GM12874 (cell line): ENCODE data around the gene KBTBD3.

Source experiments
- CTCF ChIP-seq: IDR thresholded peaks from 2 replicates; pipeline ENCODE4 v1.5.1; 2011; ENCODE audit warnings: low read depth, mild to moderate bottlenecking, control low read depth, low read length, moderate library complexity; ENCODE audit not compliant: insufficient read depth

KBTBD3 gene

GRCh38 chr11:106091480-106092123, 14.5 kb upstream of the KBTBD3 start:
- no peak for TF ChIP-seq CTCF

GRCh38 chr11:106088896-106089295, 11.7 kb upstream of the KBTBD3 start:
- no peak for TF ChIP-seq CTCF

GRCh38 chr11:106087815-106088435, 10.8 kb upstream of the KBTBD3 start:
- TF ChIP-seq CTCF, result peak; percentile 67

DNA sequence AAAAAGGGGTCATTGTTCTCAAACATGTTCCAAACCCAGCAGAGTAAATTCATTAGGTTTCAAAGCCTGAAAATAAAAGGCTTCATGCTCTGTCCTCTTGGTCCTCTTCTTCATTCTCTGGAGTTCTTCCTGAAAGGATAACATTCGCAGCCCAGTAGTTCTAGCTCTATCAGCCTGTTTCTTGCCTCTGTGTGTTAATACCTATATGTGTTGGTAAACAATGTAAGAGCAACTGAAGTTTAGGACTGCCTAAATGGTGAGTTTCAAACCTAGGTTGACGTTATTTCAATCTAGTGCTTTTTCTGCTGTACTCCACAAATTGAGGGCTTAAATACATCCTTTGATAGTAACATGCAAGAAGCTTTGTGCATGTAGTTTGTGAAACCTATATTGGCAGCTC, 9.7 kb upstream of the KBTBD3 start:
- TF ChIP-seq CTCF, result no peak

DNA sequence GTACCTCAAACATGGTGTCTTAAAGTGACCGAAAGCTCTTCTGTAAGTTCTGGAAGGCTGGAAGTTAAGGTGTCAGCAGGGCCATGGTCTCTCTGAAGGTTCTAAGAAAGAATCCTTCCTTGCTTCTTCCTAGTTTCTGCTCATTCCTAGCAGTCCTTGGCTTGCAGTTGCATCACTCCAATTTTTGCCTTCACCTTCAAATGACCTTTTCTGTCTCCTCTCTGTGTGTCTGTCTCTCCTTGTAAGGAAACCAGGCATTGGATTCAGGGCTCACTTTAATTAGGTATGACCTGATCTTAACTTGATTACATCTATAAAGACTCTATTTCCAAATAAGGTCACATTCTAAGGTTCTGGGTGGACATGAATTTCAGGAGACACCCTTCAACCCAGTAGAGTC, 9.0 kb upstream of the KBTBD3 start:
- TF ChIP-seq CTCF, result no peak

DNA sequence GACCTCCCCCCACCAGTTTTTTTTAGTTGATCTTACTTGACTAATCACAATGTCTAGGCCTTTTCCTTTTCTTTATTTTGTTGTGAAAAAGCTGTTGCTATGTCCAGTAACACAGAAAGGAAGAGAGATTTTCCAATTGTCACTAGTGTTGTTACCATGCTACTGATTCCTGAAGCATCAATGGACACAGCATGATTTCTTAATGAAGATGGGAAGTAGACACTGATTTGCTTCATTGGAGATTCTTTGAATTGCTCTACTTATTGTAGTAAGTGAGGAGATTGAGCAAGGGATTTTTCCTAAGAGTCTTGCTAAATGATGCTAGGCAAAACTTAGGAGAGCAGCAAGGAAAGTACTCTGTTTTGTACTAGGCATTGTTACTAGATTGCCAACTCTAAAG, 4.9 kb upstream of the KBTBD3 start:
- TF ChIP-seq CTCF, result no peak

GRCh38 chr11:106077609-106078455, 685 bp upstream of the KBTBD3 start, which contains the start of gene AASDHPPT:
Gene AASDHPPT, plus strand, starts transcription at chr11:106077662. Its CDS starts 49 bp downstream, at chr11:106077711.
- no peak for TF ChIP-seq CTCF
